H1 (cell line): ENCODE results near the gene NUSAP1. TPM values are rescaled to one million over a fixed set of nuclear protein-coding genes. Genes with fewer than 3 reads are reported as not detected.

Experiments used
- CTCF ChIA-PET: fragments of 300-600 bp; sonication (Branson Sonifier 250); formaldehyde crosslinking; loops from one replicate; lab custom pipeline; 2021; ENCODE audit not compliant: partially characterized antibody; lab: Charles Lee
- POLR2A ChIA-PET: fragments of 300-600 bp; sonication (Branson Sonifier 250); formaldehyde crosslinking; loops from one replicate; lab custom pipeline; 2021; ENCODE audit warnings: inconsistent platforms; ENCODE audit not compliant: partially characterized antibody; lab: Charles Lee
- DNase-seq, 2 experiments: peaks; one replicate each; pipeline versions ENCODE4 v3.0.0 to v3.0.0-alpha.2; 2010 to 2022; ENCODE audit warnings: low spot score in 2 of 2, low read depth in 1 of 2, mixed read lengths in 1 of 2
- FAIRE-seq: peaks from 2 replicates; lab custom pipeline; 2011; peaks lifted over from hg19 to GRCh38; lab: Jason Lieb, UNC
- H2AFZ ChIP-seq: 2 replicates; pipeline ENCODE4 v1.8.1; 2012; ENCODE audit warnings: low read length, inconsistent platforms
- H2AK5ac ChIP-seq: 2 replicates; pipeline ENCODE4 v1.6.1; 2013; ENCODE audit warnings: low read depth, low read length
- H2BK120ac ChIP-seq: replicated peaks from 2 replicates; pipeline ENCODE3; 2013; ENCODE audit warnings: low read depth, low read length, inconsistent platforms
- H2BK12ac ChIP-seq: 2 replicates; pipeline ENCODE4 v1.6.1; 2013; ENCODE audit warnings: low read depth, low read length
- H2BK15ac ChIP-seq: 2 replicates; pipeline ENCODE4 v1.6.1; 2013; ENCODE audit warnings: low read length
- H2BK20ac ChIP-seq: 2 replicates; pipeline ENCODE4 v1.6.1; 2013; ENCODE audit warnings: low read length
- H2BK5ac ChIP-seq: 2 replicates; pipeline ENCODE4 v1.6.1; 2013; ENCODE audit warnings: low read depth, low read length
- H3K14ac ChIP-seq: 2 replicates; pipeline ENCODE4 v1.6.1; 2013; ENCODE audit warnings: inconsistent platforms; ENCODE audit not compliant: insufficient read length
- H3K18ac ChIP-seq: 2 replicates; pipeline ENCODE4 v1.6.1; 2013; ENCODE audit warnings: low read length; ENCODE audit errors: extremely low read depth
- H3K23ac ChIP-seq: 2 replicates; pipeline ENCODE4 v1.6.1; 2013; ENCODE audit warnings: inconsistent platforms; ENCODE audit not compliant: insufficient read length
- H3K23me2 ChIP-seq: 2 replicates; pipeline ENCODE4 v1.6.1; 2013; ENCODE audit warnings: low read depth, low read length
- H3K27ac ChIP-seq: 2 replicates; pipeline ENCODE4 v1.6.1; 2011; ENCODE audit warnings: low read depth, low read length, inconsistent platforms
- H3K27me3 ChIP-seq, 4 experiments: replicated peaks in 1 of 4; 1 replicate in 1 of 4; 2 replicates in 3 of 4; pipeline versions ENCODE4 v1.6.1 to v1.8.1; 2011 to 2013; ENCODE audit warnings: low read length in 3 of 4, mild to moderate bottlenecking in 3 of 4, inconsistent platforms in 2 of 4, mixed read lengths in 2 of 4, moderate library complexity in 1 of 4; ENCODE audit not compliant: control insufficient read depth in 3 of 4, insufficient read depth in 3 of 4; ENCODE audit errors: extremely low read depth in 1 of 4
- H3K36me3 ChIP-seq, 4 experiments: 2 replicates each; pipeline versions ENCODE4 v1.6.1 to v1.8.1; 2011 to 2013; ENCODE audit warnings: mild to moderate bottlenecking in 4 of 4, low read length in 3 of 4, moderate library complexity in 2 of 4, control low read depth in 1 of 4, inconsistent platforms in 1 of 4; ENCODE audit not compliant: insufficient read depth in 4 of 4, control insufficient read depth in 2 of 4
- H3K4ac ChIP-seq: replicated peaks from 2 replicates; pipeline ENCODE3; 2013; ENCODE audit warnings: low read length, low read depth, mixed read lengths, inconsistent platforms; ENCODE audit not compliant: insufficient read length
- H3K4me1 ChIP-seq, 4 experiments: replicated peaks in 1 of 4; 1 replicate in 1 of 4; 2 replicates in 3 of 4; pipeline versions ENCODE4 v1.6.1 to v1.8.1; 2011 to 2013; ENCODE audit warnings: low read length in 3 of 4, inconsistent platforms in 2 of 4, mixed read lengths in 1 of 4; ENCODE audit not compliant: insufficient read depth in 4 of 4, control insufficient read depth in 3 of 4
- H3K4me2 ChIP-seq, 2 experiments: 2 replicates each; pipeline versions ENCODE4 v1.6.1 to v1.8.1; 2011 to 2013; ENCODE audit warnings: low read depth in 2 of 2, low read length in 2 of 2, control low read depth in 1 of 2, inconsistent platforms in 1 of 2, mild to moderate bottlenecking in 1 of 2; ENCODE audit not compliant: insufficient read depth in 1 of 2
- H3K4me3 ChIP-seq, 4 experiments: fragments of 200-600, 300-600 bp in 1 of 4; sonication (generic), shearing (Covaris generic), sonication (Bioruptor Twin) in 1 of 4; 2 replicates each; pipeline versions ENCODE4 v1.5.1 to v1.8.1; 2011 to 2016; ENCODE audit warnings: low read length in 4 of 4, low read depth in 3 of 4, control low read depth in 2 of 4, inconsistent platforms in 2 of 4, mild to moderate bottlenecking in 2 of 4, mixed read lengths in 1 of 4, moderate library complexity in 1 of 4; ENCODE audit not compliant: insufficient read depth in 2 of 4; ENCODE audit errors: extremely low read depth in 1 of 4
- H3K56ac ChIP-seq: replicated peaks from 2 replicates; pipeline ENCODE3; 2013; ENCODE audit warnings: low read depth, mild to moderate bottlenecking, mixed read lengths, low read length, inconsistent platforms; ENCODE audit not compliant: insufficient read length
- H3K79me1 ChIP-seq: 2 replicates; pipeline ENCODE4 v1.6.1; 2013; ENCODE audit warnings: low read depth, low read length, control low read depth
- H3K79me2 ChIP-seq, 2 experiments: 2 replicates each; pipeline versions ENCODE4 v1.6.1 to v1.8.1; 2012 to 2013; ENCODE audit warnings: low read length in 2 of 2, mild to moderate bottlenecking in 2 of 2, inconsistent platforms in 1 of 2; ENCODE audit not compliant: insufficient read depth in 2 of 2, control insufficient read depth in 1 of 2
- H3K9ac ChIP-seq, 4 experiments: replicated peaks in 1 of 4; 1 replicate in 1 of 4; 2 replicates in 3 of 4; pipeline versions ENCODE4 v1.6.1 to v1.8.1; 2011 to 2013; ENCODE audit warnings: low read depth in 3 of 4, low read length in 3 of 4, control low read depth in 2 of 4, mild to moderate bottlenecking in 2 of 4, moderate library complexity in 2 of 4, inconsistent platforms in 1 of 4; ENCODE audit errors: extremely low read depth in 1 of 4
- H3K9me3 ChIP-seq, 2 experiments: 2 replicates each; pipeline versions ENCODE4 v1.6.1 to v1.8.1; 2012 to 2013; ENCODE audit warnings: mild to moderate bottlenecking in 2 of 2, moderate library complexity in 2 of 2, control low read depth in 1 of 2, inconsistent platforms in 1 of 2, low read depth in 1 of 2, low read length in 1 of 2, mixed read lengths in 1 of 2; ENCODE audit not compliant: insufficient read depth in 2 of 2
- H4K20me1 ChIP-seq, 2 experiments: replicated peaks in 1 of 2; 2 replicates each; pipeline versions ENCODE3 to v1.8.1; 2011 to 2013; ENCODE audit warnings: inconsistent platforms in 2 of 2, low read length in 2 of 2, mild to moderate bottlenecking in 1 of 2; ENCODE audit not compliant: insufficient read depth in 2 of 2, control insufficient read depth in 1 of 2
- H4K5ac ChIP-seq: 2 replicates; pipeline ENCODE4 v1.6.1; 2013; ENCODE audit warnings: low read length, low read depth, mixed read lengths, inconsistent platforms; ENCODE audit not compliant: insufficient read length
- H4K8ac ChIP-seq: 2 replicates; pipeline ENCODE4 v1.8.0; 2013; ENCODE audit warnings: mild to moderate bottlenecking, moderate library complexity, low read length, inconsistent platforms; ENCODE audit not compliant: insufficient read depth; ENCODE audit errors: extremely low read depth
- H4K91ac ChIP-seq: replicated peaks from 2 replicates; pipeline ENCODE3; 2013; ENCODE audit warnings: low read length, mixed read lengths, inconsistent platforms; ENCODE audit not compliant: insufficient read length
- CEBPB ChIP-seq: IDR thresholded peaks from 2 replicates; pipeline ENCODE4 v1.6.1; 2012; ENCODE audit warnings: low read depth, low read length
- ZNF274 ChIP-seq: IDR thresholded peaks from 2 replicates; pipeline ENCODE4 v1.7.0; 2012; ENCODE audit warnings: low read length, borderline replicate concordance; ENCODE audit errors: extremely low read depth
- whole genome bisulfite sequencing, 2 experiments: shearing (Covaris generic) in 1 of 2; methylation state at CpG; one replicate each; pipeline versions ENCODE4 v1.1.6 to v1.1.7; 2013 to 2015; ENCODE audit warnings: low lambda C conversion rate in 2 of 2, mixed read lengths in 2 of 2, inconsistent platforms in 1 of 2, low coverage in 1 of 2, missing lambda C conversion rate in 1 of 2; ENCODE audit not compliant: insufficient replicate concordance in 2 of 2, insufficient coverage in 1 of 2, insufficient read length in 1 of 2; ENCODE audit errors: extremely low coverage in 1 of 2, missing lambda C conversion rate in 1 of 2; 5-methylcytosine and 5-hydroxymethylcytosine counted together
- polyA plus RNA-seq, 7 experiments: library from polyadenylated mRNA; depleted of rRNA in 3 of 7; stranded (reverse) in 5 of 7; unstranded in 2 of 7; fragments of >200 nt in 5 of 7; fragments of 200-250 nt in 2 of 7; gene quantifications; 1 replicate in 5 of 7; 2 replicates in 1 of 7; 4 replicates in 1 of 7; pipeline versions ENCODE4 v1.2.1 to v1.2.3, GENCODE V29; 2011 to 2013; ENCODE audit warnings: missing spikeins in 2 of 7, mixed read lengths in 2 of 7
- total RNA-seq: library from RNA; stranded (reverse); fragmentation: NEBNext Ultra II Directional; extraction: Animal tissue kit (Norgen Biotek cat#: 25700); gene quantifications from 2 replicates; pipeline ENCODE4 v1.2.1, GENCODE V29; 2021

The NUSAP1 gene
- total and polyA plus RNA-seq, 2 of the 8 experiments (the other 6 are each of a cell fraction or from before 2014, with no cell fraction given): 60.8 to 144 TPM

DNA sequence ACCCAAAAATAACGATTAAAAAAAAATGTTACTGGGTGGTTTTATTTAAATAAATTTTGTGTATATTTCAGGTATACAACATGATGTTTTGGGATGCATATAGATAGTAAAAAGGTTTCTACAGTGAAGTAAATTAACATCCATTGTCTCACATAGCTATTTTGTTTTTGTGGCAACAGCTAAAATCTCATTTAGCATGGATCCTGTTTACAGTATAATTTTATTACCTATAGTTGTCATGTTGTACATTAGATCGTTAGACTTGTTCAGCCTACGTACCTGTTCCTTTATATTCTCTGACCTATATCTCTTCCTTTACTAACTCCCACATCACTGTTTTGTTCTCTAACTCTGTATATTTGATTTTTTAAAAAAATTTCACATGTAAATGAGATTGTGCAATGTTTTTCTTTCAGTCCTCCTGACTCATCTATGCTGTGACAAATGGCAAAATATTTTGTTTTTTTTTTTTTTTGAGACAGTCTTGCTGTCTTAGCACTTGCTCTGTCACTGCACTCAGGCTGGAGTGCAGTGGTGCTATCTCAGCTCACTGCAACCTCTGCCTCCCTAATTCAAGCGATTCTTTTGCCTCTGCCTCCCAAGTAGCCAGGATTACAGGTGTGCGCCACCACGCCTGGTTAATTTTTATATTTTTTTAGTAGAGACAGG lies 45.9 kb upstream of the NUSAP1 start:
- Histone ChIP-seq H3K23me2 (0 out of 2 replicates have a peak, but pooled peaks cover 3% of the 10 kb centered on the region), H3K4me3 (no peak overlapping the region), H2BK15ac (no peak overlapping the region), H2BK12ac (no peak overlapping the region), H3K36me3 (peaks cover 16 to 58% (median 40%) of the 10 kb centered on the region in 4 experiments), H4K20me1 (peaks cover 2 to 10% of the 10 kb centered on the region in 2 experiments), H3K4ac (no peak overlapping the region), H3K9ac (no peak overlapping the region), H2BK5ac (no peak overlapping the region), H3K79me2 (peaks cover 11 to 54% of the 10 kb centered on the region in 2 experiments), H3K23ac (no peak overlapping the region), H2BK120ac (no peak overlapping the region), H3K56ac (no peak overlapping the region), H3K4me2 (no peak overlapping the region), H3K9me3 (no peaks in the 10 kb centered on the region), H3K14ac (no peak overlapping the region), H2AFZ (no peak overlapping the region), H3K4me1 (peaks cover 0 to 5% (median 2%) of the 10 kb centered on the region in 4 experiments; a peak in 3 of 7 replicates), H4K8ac (no peak overlapping the region; the same call in 1 of the 2 replicates), H4K91ac (no peak overlapping the region), H3K79me1 (peaks cover 3% of the 10 kb centered on the region; the same call in 1 of the 2 replicates), H3K27me3 (no peaks in the 10 kb centered on the region), H3K27ac (no peak overlapping the region), H2BK20ac (no peak overlapping the region), H2AK5ac (no peak overlapping the region), H3K18ac (no peak overlapping the region), H4K5ac (no peak overlapping the region)
- ChIA-PET POLR2A (interaction anchor here (0.7 to 4.0 kb wide), 7 partner anchors 8 to 46 kb away, joined by 3 to 18 read pairs (median 4); partner anchors contain the start of genes NUSAP1 and OIP5), CTCF (interaction anchor here (1.1 to 1.3 kb wide), 2 partner anchors 24 to 30 kb away, joined by 3 read pairs; no protein-coding TSS in a partner anchor)
- FAIRE-seq: no peak
- no peak for DNase-seq
- TF ChIP-seq CEBPB: peak; percentile 20; the same call in 1 of the 2 replicates
- no peak for TF ChIP-seq ZNF274
- WGBS, 2 experiments: 95% methylated on average over 6 of the region's 6 CpGs; no CpG with 5 or more reads in 1 of the 2 experiments
